ENCODE results near the gene DDX31.

Gene DDX31

DNA sequence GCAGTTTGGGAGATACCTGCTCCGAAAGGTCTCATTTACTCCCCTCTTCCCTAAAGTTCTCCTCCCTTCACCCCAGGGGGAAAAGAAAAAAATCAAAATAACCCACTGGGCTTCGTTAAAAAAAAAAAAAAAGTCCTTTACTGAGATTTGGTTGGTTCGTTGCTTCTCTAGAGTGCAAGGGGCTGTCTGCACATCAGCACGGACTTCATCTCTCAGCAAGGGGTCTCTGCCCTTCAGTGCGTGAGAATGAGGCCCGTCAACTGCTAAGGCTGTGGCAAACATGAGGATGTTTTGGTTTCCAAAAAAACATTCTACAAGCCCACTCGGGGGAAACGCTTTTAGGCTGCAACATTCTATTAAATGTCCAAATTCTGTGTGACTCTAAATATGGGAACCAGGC is 77.3 kb downstream of the DDX31 start:
- TF ChIP-seq, protein P1, sequence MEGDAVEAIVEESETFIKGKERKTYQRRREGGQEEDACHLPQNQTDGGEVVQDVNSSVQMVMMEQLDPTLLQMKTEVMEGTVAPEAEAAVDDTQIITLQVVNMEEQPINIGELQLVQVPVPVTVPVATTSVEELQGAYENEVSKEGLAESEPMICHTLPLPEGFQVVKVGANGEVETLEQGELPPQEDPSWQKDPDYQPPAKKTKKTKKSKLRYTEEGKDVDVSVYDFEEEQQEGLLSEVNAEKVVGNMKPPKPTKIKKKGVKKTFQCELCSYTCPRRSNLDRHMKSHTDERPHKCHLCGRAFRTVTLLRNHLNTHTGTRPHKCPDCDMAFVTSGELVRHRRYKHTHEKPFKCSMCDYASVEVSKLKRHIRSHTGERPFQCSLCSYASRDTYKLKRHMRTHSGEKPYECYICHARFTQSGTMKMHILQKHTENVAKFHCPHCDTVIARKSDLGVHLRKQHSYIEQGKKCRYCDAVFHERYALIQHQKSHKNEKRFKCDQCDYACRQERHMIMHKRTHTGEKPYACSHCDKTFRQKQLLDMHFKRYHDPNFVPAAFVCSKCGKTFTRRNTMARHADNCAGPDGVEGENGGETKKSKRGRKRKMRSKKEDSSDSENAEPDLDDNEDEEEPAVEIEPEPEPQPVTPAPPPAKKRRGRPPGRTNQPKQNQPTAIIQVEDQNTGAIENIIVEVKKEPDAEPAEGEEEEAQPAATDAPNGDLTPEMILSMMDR (IDR thresholded peaks at IDR 0.05; ENCODE audit: low read depth, low read length, missing control alignments), result no peak
- no peak overlapping the region for H3K4me3 ChIP-seq (ENCODE audit: low read depth, low read length)
- DNase-seq (ENCODE audit: low read depth), result no peak

DNA sequence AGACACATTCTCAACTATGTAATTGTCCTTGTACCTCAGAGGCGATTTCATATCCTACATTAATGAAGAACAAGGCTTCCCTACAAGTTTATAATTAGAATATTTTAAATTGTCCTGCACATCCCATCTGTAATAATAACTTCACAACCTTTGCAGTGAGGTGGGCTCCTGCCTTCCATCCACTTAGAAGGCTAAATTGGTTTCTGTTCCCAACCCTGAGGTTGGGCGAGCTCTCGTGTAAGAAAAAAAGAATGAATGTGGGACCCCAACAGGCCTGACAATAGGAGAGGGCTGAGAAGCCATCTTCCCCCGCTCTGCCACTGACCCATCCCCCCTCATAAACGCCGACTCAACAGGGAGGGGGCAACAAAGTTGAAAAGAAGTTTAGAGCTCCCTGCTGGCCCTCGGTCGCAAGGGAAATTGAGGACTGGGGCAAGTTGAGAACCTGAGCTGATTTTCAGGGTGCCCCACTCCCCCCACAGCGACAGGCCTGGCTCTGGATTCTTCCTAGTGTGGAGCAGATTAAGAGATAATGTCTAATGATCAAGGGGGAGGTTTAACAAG is 78.0 kb downstream of the DDX31 start:
- TF ChIP-seq, protein P1 (IDR thresholded peaks at IDR 0.05; ENCODE audit: low read depth, low read length, missing control alignments), result no peak
- H3K4me3 ChIP-seq (ENCODE audit: low read depth, low read length), result no peak overlapping the region
- DNase-seq (ENCODE audit: low read depth), result no peak

DNA sequence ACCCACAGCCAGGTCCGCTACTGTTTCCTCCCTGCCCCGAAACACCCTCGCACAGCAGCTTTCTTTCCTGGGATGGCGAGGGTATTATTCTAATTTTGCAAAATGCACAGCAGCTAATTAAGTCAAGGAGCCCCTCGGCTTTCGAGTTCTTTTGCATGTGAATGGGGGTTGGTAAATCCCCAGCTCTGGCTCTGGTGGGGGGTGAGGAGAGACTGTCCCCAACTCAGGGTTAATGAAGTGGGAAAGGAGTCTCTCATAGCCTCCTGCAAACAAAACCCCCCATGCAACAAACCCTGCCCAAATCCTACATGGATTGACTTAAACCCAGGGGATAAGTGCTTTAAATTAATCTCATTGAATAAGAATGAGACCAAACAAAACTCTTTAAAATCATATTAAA is 78.5 kb downstream of the DDX31 start:
- TF ChIP-seq, protein P1 (IDR thresholded peaks at IDR 0.05; ENCODE audit: low read depth, low read length, missing control alignments), result no peak
- no peak for DNase-seq (ENCODE audit: low read depth)
- no peak overlapping the region for H3K4me3 ChIP-seq (ENCODE audit: low read depth, low read length)

DNA sequence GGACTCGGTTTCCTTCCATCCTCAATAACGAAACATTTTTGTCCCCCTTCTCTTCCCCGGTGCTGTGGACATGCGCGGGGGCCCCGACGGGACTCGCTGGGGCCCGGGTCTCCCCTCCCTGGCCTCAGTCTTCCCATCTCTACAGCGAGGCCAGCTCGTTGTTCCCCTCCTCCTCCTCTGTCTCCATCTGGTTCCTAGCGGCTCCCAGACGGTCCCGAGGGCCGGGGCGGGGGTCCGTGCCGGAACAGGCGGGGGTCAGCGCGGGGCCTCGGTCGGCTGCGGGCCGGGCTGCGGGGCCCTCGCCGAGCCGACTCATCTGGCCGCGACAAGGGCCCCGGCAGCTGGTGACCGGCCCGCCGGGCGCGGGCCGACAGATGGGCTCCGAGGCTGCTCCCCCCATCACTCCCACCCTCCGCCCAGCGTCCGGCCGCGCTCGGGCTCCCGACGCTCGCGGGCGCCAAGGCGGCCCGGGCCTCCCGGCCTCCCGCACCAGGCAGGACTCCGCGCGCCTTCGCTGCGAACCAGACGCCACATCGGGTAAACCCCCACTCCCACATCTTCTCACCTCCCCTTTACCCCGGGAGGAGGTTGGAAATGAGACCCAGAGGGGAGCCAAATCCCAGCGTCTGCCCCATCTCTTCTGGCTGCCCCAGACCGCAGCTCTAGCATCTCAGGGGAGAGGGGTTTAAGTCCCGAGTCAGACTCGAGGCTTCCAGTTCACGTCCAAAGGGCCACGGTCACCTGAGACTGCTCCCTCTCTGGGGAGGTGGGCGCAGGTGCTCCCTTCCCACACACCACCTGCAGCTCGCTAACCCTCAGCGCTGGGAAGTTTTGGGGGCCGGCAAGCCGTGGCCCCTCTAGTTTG is 79.2 kb downstream of the DDX31 start:
- no peak for DNase-seq (ENCODE audit: low read depth)
- H3K4me3 ChIP-seq (ENCODE audit: low read depth, low read length), result no peak overlapping the region
- TF ChIP-seq, protein P1 (IDR thresholded peaks at IDR 0.05; ENCODE audit: low read depth, low read length, missing control alignments), result no peak

DNA sequence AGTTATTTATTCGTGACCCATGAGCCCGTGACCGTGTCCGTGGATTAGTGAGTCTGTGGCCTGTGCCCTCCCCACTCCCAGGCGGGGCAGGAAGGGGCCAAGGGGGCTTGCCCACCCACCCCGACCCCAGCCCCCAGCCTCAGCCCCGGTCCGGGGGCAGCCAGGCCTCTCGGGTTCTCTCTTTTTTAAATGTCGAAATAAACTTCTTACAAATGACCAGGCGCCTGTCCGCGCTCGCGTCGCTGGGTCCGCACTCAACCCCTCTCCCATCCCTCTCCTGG is 79.8 kb downstream of the DDX31 start:
- no peak overlapping the region for H3K4me3 ChIP-seq (ENCODE audit: low read depth, low read length)
- TF ChIP-seq, protein P1 (IDR thresholded peaks at IDR 0.05; ENCODE audit: low read depth, low read length, missing control alignments), result no peak
- no peak for DNase-seq (ENCODE audit: low read depth)

DNA sequence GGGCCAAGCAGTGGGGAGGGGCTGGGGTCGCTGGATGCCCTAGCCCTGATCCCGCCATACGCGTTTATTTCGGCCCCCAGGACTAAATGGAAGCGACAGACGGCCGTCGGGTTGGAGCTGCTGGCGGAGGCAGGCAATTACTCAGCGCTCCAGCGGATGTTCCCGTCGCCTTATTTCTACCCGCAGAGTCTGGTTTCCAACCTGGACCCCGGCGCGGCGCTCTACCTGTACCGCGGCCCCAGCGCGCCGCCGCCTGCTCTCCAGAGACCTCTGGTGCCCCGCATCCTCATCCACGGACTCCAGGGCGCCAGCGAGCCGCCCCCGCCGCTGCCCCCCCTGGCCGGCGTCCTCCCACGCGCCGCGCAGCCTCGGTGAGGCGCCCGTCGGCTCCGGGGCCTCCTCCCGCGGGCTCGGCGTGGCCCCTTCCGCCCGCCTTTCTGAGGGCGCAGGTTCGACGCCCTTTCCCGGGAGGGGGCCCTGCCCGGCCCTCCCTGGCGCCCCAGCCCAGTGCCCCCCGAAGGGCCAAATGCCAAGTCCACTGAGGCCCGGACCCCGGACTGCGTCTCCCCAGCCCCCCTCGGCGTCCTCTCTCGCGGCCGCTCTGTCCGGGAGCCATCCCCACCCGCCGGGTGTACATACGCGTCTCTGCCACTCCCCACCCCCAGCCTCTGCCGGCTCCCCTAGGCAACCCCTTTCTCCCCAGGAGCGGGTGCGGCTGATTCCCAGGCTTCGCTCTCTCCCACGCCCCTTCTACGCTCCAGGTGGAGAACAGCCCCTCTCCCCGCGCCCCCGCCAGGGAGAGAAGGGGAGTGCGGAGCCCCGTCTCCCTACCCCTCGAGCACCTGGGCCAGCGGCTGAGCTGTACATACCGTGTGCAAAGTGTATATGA is 80.4 kb downstream of the DDX31 start:
- no peak for DNase-seq (ENCODE audit: low read depth)
- TF ChIP-seq, protein P1 (IDR thresholded peaks at IDR 0.05; ENCODE audit: low read depth, low read length, missing control alignments), result no peak
- no peak overlapping the region for H3K4me3 ChIP-seq (ENCODE audit: low read depth, low read length)

All from GM12864 (cell line).